ENCODE measurements around the gene LRP1B.

- TF ChIP-seq CTCF (IDR thresholded peaks at IDR 0.05; ENCODE audit: low read length) (peak; percentile 49; the same call in 1 of the 2 replicates), EZH2 (IDR thresholded peaks at IDR 0.05; ENCODE audit: borderline replicate concordance, low read length) (no peak)
These were observed 35.0 kb upstream of the LRP1B start for GRCh38 chr2:142165790-142166189.
